Sigmoid colon (tissue), 4 donors: ENCODE data around the gene MAB21L2.

Experiments
- EP300 ChIP-seq, 4 donors: sonication (generic); formaldehyde crosslinking; IDR thresholded peaks; one replicate each; pipeline ENCODE4 v1.6.1; 2017; ENCODE audit warnings: antibody characterized with exemption in 4 of 4
- POLR2A ChIP-seq, 2 donors: fragments of 450-650 bp; IDR thresholded peaks; one replicate each; pipeline ENCODE4 v1.6.1; 2016; ENCODE audit warnings: antibody characterized with exemption in 2 of 2, mild to moderate bottlenecking in 2 of 2, moderate library complexity in 2 of 2
- POLR2AphosphoS5 ChIP-seq, 4 donors: sonication (generic); formaldehyde crosslinking; IDR thresholded peaks; one replicate each; pipeline ENCODE4 v1.6.1; 2017; ENCODE audit warnings: antibody characterized with exemption in 4 of 4
- TF ChIP-seq, protein P1 (sequence below), 4 experiments: fragments of 450-650 bp in 3 of 4; fragments of 200-600 bp in 1 of 4; IDR thresholded peaks; one replicate each; pipeline ENCODE4 v1.5.1; 2016 to 2019; ENCODE audit warnings: antibody characterized with exemption in 4 of 4, mild to moderate bottlenecking in 3 of 4, moderate library complexity in 2 of 4

- TF ChIP-seq, protein P1, sequence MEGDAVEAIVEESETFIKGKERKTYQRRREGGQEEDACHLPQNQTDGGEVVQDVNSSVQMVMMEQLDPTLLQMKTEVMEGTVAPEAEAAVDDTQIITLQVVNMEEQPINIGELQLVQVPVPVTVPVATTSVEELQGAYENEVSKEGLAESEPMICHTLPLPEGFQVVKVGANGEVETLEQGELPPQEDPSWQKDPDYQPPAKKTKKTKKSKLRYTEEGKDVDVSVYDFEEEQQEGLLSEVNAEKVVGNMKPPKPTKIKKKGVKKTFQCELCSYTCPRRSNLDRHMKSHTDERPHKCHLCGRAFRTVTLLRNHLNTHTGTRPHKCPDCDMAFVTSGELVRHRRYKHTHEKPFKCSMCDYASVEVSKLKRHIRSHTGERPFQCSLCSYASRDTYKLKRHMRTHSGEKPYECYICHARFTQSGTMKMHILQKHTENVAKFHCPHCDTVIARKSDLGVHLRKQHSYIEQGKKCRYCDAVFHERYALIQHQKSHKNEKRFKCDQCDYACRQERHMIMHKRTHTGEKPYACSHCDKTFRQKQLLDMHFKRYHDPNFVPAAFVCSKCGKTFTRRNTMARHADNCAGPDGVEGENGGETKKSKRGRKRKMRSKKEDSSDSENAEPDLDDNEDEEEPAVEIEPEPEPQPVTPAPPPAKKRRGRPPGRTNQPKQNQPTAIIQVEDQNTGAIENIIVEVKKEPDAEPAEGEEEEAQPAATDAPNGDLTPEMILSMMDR (IDR thresholded peaks at IDR 0.05), result no peak
- TF ChIP-seq POLR2AphosphoS5 (IDR thresholded peaks at IDR 0.05) (no peak), POLR2A (IDR thresholded peaks at IDR 0.05) (no peak), EP300 (IDR thresholded peaks at IDR 0.05) (no peak)
Observed at GRCh38 chr4:150609131-150609530, 27.2 kb downstream of the MAB21L2 start.
